BLaER1 (cell line): ENCODE data around the gene MOV10L1.
A peak's percentile ranks its signal among the peaks of the same experiment; 100 is the strongest.
"Not testable (repeated sequence)": the region's sequence is repeated elsewhere in the genome, so short reads cannot be mapped to it uniquely, and the experiment has no call there.

Source experiments
- H3K27ac ChIP-seq: shearing (Covaris generic); formaldehyde crosslinking; 2 replicates; pipeline ENCODE4 v1.8.1; 2022
- H3K27me3 ChIP-seq: shearing (Covaris generic); formaldehyde crosslinking; 2 replicates; pipeline ENCODE4 v1.8.1; 2022
- H3K36me3 ChIP-seq: shearing (Covaris generic); formaldehyde crosslinking; 2 replicates; pipeline ENCODE4 v1.8.1; 2022
- H3K4me1 ChIP-seq: shearing (Covaris generic); formaldehyde crosslinking; 2 replicates; pipeline ENCODE4 v1.8.1; 2022
- H3K4me2 ChIP-seq: shearing (Covaris generic); formaldehyde crosslinking; 2 replicates; pipeline ENCODE4 v1.8.1; 2022
- H3K4me3 ChIP-seq: shearing (Covaris generic); formaldehyde crosslinking; 2 replicates; pipeline ENCODE4 v1.8.1; 2022
- H3K9ac ChIP-seq: shearing (Covaris generic); formaldehyde crosslinking; 2 replicates; pipeline ENCODE4 v1.8.1; 2022
- H3K9me3 ChIP-seq: shearing (Covaris generic); formaldehyde crosslinking; 2 replicates; pipeline ENCODE4 v1.8.1; 2022
- H4K20me1 ChIP-seq: shearing (Covaris generic); formaldehyde crosslinking; 2 replicates; pipeline ENCODE4 v1.8.1; 2022
- Cebpa-rat ChIP-seq: shearing (Covaris generic); IDR thresholded peaks from 2 replicates; pipeline ENCODE4 v1.8.1; 2022

MOV10L1 gene

GRCh38 chr22:50167689-50168489 lies 78.1 kb downstream of the MOV10L1 start:
- Histone ChIP-seq H4K20me1 (peaks cover 18% of the 10 kb centered on the region; the same call in 1 of the 2 replicates), H3K27me3 (peaks cover 55% of the 10 kb centered on the region), H3K9me3 (peaks cover 8% of the 10 kb centered on the region; the same call in 1 of the 2 replicates), H3K4me2 (no peak overlapping the region), H3K36me3 (no peaks in the 10 kb centered on the region), H3K27ac (no peak overlapping the region), H3K4me1 (peaks cover 24% of the 10 kb centered on the region), H3K9ac (no peak overlapping the region), H3K4me3 (no peak overlapping the region)
- no peak for TF ChIP-seq Cebpa-rat

DNA sequence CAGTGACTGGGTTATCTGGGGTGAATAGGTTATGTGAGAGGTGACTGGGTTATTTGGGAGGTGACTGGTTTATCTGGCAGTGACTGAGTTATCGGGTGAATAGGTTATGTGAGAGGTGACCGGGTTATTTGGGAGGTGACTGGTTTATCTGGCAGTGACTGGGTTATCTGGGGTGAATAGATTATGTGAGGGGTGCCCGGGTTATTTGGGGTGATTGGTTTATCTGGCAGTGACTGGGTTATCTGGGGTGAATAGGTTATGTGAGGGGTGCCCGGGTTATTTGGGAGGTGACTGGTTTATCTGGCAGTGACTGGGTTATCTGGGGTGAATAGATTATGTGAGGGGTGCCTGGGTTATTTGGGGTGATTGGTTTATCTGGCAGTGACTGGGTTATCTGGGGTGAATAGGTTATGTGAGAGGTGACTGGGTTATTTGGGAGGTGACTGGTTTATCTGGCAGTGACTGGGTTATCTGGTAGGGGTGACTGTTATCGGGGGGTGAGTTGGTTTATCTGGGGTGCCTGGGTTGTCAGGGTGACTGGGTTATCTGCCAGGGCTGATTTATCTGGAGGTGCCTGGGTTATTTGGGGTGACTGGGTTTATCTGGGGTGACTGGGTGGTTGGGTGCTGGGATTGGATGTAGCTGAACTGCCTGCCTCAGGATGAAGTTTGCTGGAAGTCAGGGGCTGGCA lies 78.8 kb downstream of the MOV10L1 start:
- H3K27ac ChIP-seq, H3K4me2 ChIP-seq, H3K9ac ChIP-seq, H3K9me3 ChIP-seq, H3K36me3 ChIP-seq, H3K4me3 ChIP-seq: not testable (repeated sequence)
- Histone ChIP-seq H3K4me1 (peaks cover 30% of the 10 kb centered on the region), H4K20me1 (peaks cover 22% of the 10 kb centered on the region), H3K27me3 (peaks cover 55% of the 10 kb centered on the region)

DNA sequence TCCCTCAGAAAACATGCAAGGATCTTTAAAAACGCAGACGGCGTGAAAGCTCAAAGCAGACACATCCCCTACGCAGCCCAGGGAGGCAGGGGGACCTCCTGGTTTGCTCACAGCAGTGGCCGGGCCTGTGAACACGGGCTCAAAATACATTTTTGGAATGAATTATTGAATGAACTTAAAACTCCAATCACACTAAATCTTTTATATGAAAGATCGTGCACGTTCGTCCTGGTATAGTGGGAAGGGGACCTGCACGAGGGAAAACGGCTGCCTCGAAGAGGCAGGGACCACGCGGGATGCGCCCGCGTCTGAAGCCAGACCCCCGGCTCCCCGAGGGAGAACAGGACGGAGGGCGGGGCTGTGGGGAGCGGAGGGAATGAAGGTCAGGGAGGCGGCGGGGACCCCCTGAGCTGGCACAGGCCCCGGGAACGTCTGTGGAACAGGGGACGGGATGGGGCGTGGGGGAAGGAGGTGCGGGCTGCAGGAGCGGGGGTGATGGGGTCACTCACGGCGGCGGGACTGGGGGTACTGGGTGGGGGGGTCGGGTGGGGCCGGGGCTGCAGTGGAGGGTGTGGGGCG lies 79.5 kb downstream of the MOV10L1 start:
- H3K4me3 ChIP-seq = peak overlapping the region; percentile 64; the same call in 1 of the 2 replicates
- no peak for TF ChIP-seq Cebpa-rat
- H4K20me1 ChIP-seq = peaks cover 25% of the 10 kb centered on the region
- H3K36me3 ChIP-seq = no peaks in the 10 kb centered on the region
- peaks cover 55% of the 10 kb centered on the region for H3K27me3 ChIP-seq
- no peak overlapping the region for H3K27ac ChIP-seq
- H3K9me3 ChIP-seq = peaks cover 8% of the 10 kb centered on the region; the same call in 1 of the 2 replicates
- H3K4me2 ChIP-seq = peak overlapping the region; percentile 77; the same call in 1 of the 2 replicates
- H3K9ac ChIP-seq = no peak overlapping the region
- H3K4me1 ChIP-seq = peaks cover 36% of the 10 kb centered on the region

- Histone ChIP-seq H3K4me3 (peak overlapping the region; percentile 64), H3K27ac (no peak overlapping the region), H3K9me3 (peaks cover 8% of the 10 kb centered on the region; the same call in 1 of the 2 replicates), H3K4me2 (peak overlapping the region; percentile 77), H3K9ac (no peak overlapping the region), H3K27me3 (peaks cover 55% of the 10 kb centered on the region), H3K4me1 (peaks cover 42% of the 10 kb centered on the region), H4K20me1 (peaks cover 25% of the 10 kb centered on the region), H3K36me3 (no peaks in the 10 kb centered on the region)
- no peak for TF ChIP-seq Cebpa-rat
These were observed 80.1 kb downstream of the MOV10L1 start for GRCh38 chr22:50169774-50170341.

- Histone ChIP-seq H3K9ac (no peak within 1 kb of the TSS), H3K4me2 (peak within 1 kb of the TSS; percentile 83), H3K27ac (no peak within 1 kb of the TSS), H3K4me1 (peaks cover 45% of the 10 kb centered on the region), H3K27me3 (peaks cover 55% of the 10 kb centered on the region), H3K36me3 (no peaks in the 10 kb centered on the region), H4K20me1 (peaks cover 25% of the 10 kb centered on the region), H3K9me3 (peaks cover 8% of the 10 kb centered on the region; the same call in 1 of the 2 replicates), H3K4me3 (peak within 1 kb of the TSS; percentile 64)
- no peak for TF ChIP-seq Cebpa-rat
These were observed 80.9 kb downstream of the MOV10L1 start, which contains the start of gene PANX2 for GRCh38 chr22:50170453-50171318. Gene PANX2 (plus strand): TSS chr22:50170731. CDS start chr22:50170731, 0 bp downstream.

GRCh38 chr22:50171319-50171964 lies 81.6 kb downstream of the MOV10L1 start:
- Histone ChIP-seq H3K36me3 (no peaks in the 10 kb centered on the region), H3K9ac (no peak overlapping the region), H3K4me3 (no peak overlapping the region), H3K27me3 (peaks cover 55% of the 10 kb centered on the region), H3K27ac (no peak overlapping the region), H3K9me3 (no peaks in the 10 kb centered on the region), H4K20me1 (peaks cover 25% of the 10 kb centered on the region), H3K4me1 (peaks cover 53% of the 10 kb centered on the region), H3K4me2 (peak overlapping the region; percentile 83; the same call in 1 of the 2 replicates)
- TF ChIP-seq Cebpa-rat = no peak

- H3K4me3 ChIP-seq = no peak overlapping the region
- no peak for TF ChIP-seq Cebpa-rat
- peaks cover 53% of the 10 kb centered on the region for H3K27me3 ChIP-seq
- no peaks in the 10 kb centered on the region for H3K9me3 ChIP-seq
- H3K9ac ChIP-seq = no peak overlapping the region
- H3K36me3 ChIP-seq = no peaks in the 10 kb centered on the region
- peaks cover 25% of the 10 kb centered on the region for H4K20me1 ChIP-seq
- H3K27ac ChIP-seq = no peak overlapping the region
- peaks cover 58% of the 10 kb centered on the region for H3K4me1 ChIP-seq
- peak overlapping the region; percentile 83 for H3K4me2 ChIP-seq
These were observed 82.2 kb downstream of the MOV10L1 start for GRCh38 chr22:50171965-50172421.

DNA sequence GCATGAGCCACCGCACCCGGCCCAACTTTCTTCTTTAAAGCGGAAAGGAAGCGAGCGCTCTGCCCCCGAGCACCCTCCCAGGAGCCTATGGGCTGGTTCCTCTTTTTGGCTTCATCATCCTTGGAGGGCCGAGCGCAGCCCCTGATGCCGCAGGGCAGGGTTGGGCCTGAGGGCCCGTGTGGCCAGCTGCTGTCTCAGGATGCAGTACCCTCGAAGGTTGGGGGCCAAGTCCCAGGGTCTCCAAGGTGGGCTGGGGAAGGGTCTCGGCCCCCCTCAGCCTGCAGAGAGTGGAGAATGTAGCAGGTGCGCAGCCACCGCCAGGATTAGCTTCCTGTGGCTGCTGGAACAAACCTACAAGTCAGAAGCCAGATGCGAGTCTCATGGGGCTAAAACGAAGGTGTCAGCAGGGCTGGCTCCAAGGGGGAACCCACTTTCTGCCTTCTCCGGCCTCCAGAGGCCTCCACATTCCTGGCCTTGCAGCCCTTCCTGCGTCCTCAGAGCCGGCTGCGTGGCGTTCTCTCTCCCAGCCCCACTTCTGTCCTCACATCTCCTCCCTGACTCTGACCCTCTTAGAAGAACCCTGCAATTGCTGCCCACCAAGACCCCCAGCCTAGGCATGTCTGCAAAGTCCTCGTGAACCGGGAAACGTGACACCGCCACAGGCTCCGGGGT lies 83.6 kb downstream of the MOV10L1 start:
- H3K36me3 ChIP-seq = no peaks in the 10 kb centered on the region
- peaks cover 70% of the 10 kb centered on the region for H3K4me1 ChIP-seq
- peaks cover 39% of the 10 kb centered on the region for H3K27me3 ChIP-seq
- peak overlapping the region; percentile 83 for H3K4me2 ChIP-seq
- no peak overlapping the region for H3K27ac ChIP-seq
- H3K4me3 ChIP-seq = no peak overlapping the region
- H3K9ac ChIP-seq = no peak overlapping the region
- no peak for TF ChIP-seq Cebpa-rat
- peaks cover 25% of the 10 kb centered on the region for H4K20me1 ChIP-seq
- H3K9me3 ChIP-seq = no peaks in the 10 kb centered on the region
